M059J (cell line): ENCODE measurements around the gene WDR93. TPM values are rescaled to one million over a fixed set of nuclear protein-coding genes. Genes with fewer than 3 reads are reported as not detected.

Experiments
- DNase-seq: peaks from one replicate; pipeline ENCODE4 v3.0.0-alpha.2; 2012; ENCODE audit warnings: low read depth
- total RNA-seq: library from RNA; depleted of rRNA; stranded (reverse); fragments of >200 nt; shearing (Covaris generic); gene quantifications from 2 replicates; pipeline ENCODE4 v1.2.3, GENCODE V29; 2014

Gene WDR93
- total RNA-seq, 1 experiment from 2014 or later = not detected

- DNase-seq = peak; percentile 95
Measured at GRCh38 chr15:89662893-89663626, 27.6 kb upstream of the WDR93 start.

- no peak for DNase-seq
Measured at GRCh38 chr15:89664441-89665350, 25.9 kb upstream of the WDR93 start.

GRCh38 chr15:89665449-89666181 is 25.0 kb upstream of the WDR93 start:
- DNase-seq = peak; percentile 34

- no peak for DNase-seq
Measured at GRCh38 chr15:89666184-89666857, 24.3 kb upstream of the WDR93 start.

- DNase-seq = no peak
Measured at GRCh38 chr15:89666858-89667705, 23.5 kb upstream of the WDR93 start.

- no peak for DNase-seq
Measured at GRCh38 chr15:89667706-89667960, 23.0 kb upstream of the WDR93 start.

GRCh38 chr15:89668171-89668570 is 22.4 kb upstream of the WDR93 start:
- DNase-seq = no peak

- DNase-seq = no peak
Measured at GRCh38 chr15:89669309-89669865, 21.2 kb upstream of the WDR93 start.

GRCh38 chr15:89669941-89670340 is 20.7 kb upstream of the WDR93 start:
- DNase-seq = no peak

GRCh38 chr15:89670971-89671560 is 19.5 kb upstream of the WDR93 start:
- no peak for DNase-seq

GRCh38 chr15:89671687-89672086 is 18.9 kb upstream of the WDR93 start:
- no peak for DNase-seq

GRCh38 chr15:89672221-89673164 is 18.1 kb upstream of the WDR93 start:
- no peak for DNase-seq

GRCh38 chr15:89673165-89673512 is 17.5 kb upstream of the WDR93 start:
- DNase-seq = no peak

GRCh38 chr15:89674526-89674925 is 16.1 kb upstream of the WDR93 start:
- no peak for DNase-seq

- no peak for DNase-seq
Measured at GRCh38 chr15:89675606-89676005, 15.0 kb upstream of the WDR93 start.

GRCh38 chr15:89677381-89677780 is 13.2 kb upstream of the WDR93 start:
- DNase-seq = no peak

- no peak for DNase-seq
Measured at GRCh38 chr15:89679212-89679611, 11.4 kb upstream of the WDR93 start, which contains the start of gene PLIN1. Gene PLIN1, minus strand, starts transcription at chr15:89679367. Its CDS starts 1,878 bp downstream, at chr15:89677489.

GRCh38 chr15:89680282-89680873 is 10.2 kb upstream of the WDR93 start:
- peak; percentile 44 for DNase-seq

- DNase-seq = no peak
Measured at GRCh38 chr15:89681146-89681545, 9.5 kb upstream of the WDR93 start.
